Gastroesophageal sphincter (tissue), 3 donors: Measurements from ENCODE around the gene ZNF575.

Experiments
- POLR2A ChIP-seq, 2 donors: fragments of 450-650 bp; IDR thresholded peaks; one replicate each; pipeline ENCODE4 v1.6.1; 2017; ENCODE audit warnings: antibody characterized with exemption in 2 of 2, mild to moderate bottlenecking in 2 of 2, moderate library complexity in 1 of 2
- TF ChIP-seq, protein P1 (sequence below), 4 experiments: fragments of 200-600 bp in 2 of 4; fragments of 450-650 bp in 2 of 4; sonication (generic) in 1 of 4; IDR thresholded peaks; one replicate each; pipeline ENCODE4 v1.5.1; 2017 to 2019; ENCODE audit warnings: antibody characterized with exemption in 4 of 4, mild to moderate bottlenecking in 2 of 4, moderate library complexity in 2 of 4

DNA sequence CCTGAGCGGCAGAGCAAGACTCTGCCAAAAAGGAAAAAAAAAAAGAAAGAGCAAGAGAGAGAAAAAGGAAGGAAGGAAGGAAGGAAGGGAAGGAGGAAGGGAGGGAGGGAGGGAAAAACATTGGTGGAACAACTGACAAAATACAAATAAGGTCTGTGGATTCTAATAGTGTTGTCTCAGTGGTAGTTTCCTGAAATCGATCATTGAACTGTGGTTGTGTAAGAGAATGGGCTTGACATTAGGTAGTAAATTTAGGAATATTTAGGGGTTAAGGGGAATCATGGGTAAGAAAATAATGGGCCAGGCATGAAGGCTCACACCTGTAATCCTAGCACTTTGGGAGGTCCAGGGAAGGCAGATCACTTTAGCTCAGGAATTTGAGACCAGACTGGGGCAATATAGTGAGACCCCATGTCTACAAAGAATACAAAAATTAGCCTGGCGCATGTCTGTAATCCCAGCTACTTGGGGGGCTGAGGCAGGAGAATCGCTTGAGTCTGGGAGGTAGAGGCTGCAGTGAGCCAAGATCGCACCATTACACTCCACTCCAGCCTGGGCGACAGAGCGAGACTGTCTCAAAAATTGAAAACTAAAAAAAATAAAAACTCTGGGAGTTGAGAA is 42.9 kb upstream of the ZNF575 start:
- TF ChIP-seq, protein P1, sequence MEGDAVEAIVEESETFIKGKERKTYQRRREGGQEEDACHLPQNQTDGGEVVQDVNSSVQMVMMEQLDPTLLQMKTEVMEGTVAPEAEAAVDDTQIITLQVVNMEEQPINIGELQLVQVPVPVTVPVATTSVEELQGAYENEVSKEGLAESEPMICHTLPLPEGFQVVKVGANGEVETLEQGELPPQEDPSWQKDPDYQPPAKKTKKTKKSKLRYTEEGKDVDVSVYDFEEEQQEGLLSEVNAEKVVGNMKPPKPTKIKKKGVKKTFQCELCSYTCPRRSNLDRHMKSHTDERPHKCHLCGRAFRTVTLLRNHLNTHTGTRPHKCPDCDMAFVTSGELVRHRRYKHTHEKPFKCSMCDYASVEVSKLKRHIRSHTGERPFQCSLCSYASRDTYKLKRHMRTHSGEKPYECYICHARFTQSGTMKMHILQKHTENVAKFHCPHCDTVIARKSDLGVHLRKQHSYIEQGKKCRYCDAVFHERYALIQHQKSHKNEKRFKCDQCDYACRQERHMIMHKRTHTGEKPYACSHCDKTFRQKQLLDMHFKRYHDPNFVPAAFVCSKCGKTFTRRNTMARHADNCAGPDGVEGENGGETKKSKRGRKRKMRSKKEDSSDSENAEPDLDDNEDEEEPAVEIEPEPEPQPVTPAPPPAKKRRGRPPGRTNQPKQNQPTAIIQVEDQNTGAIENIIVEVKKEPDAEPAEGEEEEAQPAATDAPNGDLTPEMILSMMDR (IDR thresholded peaks at IDR 0.05): no peak
- TF ChIP-seq POLR2A (IDR thresholded peaks at IDR 0.05): no peak
